ENCODE data around the gene MTERF2.
A peak's percentile ranks its signal among the peaks of the same experiment; 100 is the strongest.
"Not testable (repeated sequence)": the region's sequence is repeated elsewhere in the genome, so short reads cannot be mapped to it uniquely, and the experiment has no call there.

The MTERF2 gene, protein sequence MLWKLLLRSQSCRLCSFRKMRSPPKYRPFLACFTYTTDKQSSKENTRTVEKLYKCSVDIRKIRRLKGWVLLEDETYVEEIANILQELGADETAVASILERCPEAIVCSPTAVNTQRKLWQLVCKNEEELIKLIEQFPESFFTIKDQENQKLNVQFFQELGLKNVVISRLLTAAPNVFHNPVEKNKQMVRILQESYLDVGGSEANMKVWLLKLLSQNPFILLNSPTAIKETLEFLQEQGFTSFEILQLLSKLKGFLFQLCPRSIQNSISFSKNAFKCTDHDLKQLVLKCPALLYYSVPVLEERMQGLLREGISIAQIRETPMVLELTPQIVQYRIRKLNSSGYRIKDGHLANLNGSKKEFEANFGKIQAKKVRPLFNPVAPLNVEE

GRCh38 chr12:106986625-106987389, at the start of gene MTERF2:
TSS of gene MTERF2 (minus strand) at chr12:106987146. CDS start at chr12:106978714, 8,432 bp downstream.
- DNase-seq, result peak; percentile 98

GRCh38 chr12:107035733-107036132, 48.8 kb upstream of the MTERF2 start:
- DNase-seq, result no peak

GRCh38 chr12:107033758-107034739, 47.1 kb upstream of the MTERF2 start:
- DNase-seq, result no peak

GRCh38 chr12:107032266-107032665, 45.3 kb upstream of the MTERF2 start:
- no peak for DNase-seq

DNA sequence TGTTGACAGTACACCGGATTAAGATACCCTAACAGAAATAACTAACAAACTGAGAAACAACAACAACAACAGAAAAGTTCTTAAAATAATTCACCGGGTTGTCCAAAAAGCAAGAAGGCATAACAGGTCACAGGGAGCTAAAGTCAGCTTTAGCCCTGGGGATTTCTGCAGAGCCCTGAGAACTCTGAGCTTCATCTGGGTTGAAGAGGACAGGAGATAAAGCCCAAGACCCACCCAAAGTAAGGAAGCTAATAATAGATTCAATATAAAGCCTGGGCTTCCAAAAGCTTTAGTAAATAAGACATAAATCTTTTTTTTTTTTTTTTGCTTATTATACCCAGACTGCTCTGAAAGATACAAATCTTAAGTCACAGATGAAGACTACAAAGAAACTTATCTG, 44.1 kb upstream of the MTERF2 start:
- DNase-seq, result no peak

DNA sequence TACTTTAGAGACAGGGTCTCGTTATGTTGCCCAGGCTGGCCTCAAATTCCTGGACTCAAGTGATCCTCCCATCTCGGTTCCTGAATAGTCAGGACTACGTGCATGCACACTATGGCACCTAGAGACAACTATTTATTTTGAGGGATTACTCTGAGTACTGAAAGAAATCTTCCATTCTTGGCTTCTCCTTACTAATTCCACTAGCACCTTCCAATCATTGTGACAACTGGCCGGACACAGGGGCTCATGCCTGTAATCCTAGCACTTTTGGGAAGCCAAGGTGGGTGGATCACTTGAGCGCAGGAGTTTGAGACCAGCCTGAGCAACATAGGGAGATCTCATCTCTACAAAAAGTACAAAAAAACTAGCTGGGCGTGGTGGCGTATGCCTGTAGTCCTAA, 42.1 kb upstream of the MTERF2 start:
- DNase-seq, result peak; percentile 43

DNA sequence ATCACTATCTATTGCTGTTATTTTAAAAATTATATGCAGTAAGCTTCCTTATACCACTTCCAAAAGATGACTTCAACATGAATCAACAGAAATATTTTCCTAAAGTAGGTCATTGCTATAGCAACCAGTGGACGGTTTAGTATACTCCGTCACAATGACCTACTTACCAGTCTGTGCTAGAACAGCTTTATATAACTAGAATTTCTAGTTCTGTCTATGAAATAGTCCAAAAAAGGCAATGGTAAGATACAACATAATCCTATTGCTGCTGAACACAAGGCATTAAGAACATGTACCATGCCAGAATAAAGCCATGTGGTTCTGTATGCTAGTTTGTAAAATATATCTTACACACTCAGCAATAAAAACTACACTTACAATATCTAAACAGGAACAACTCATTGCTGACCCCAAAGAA, 40.7 kb upstream of the MTERF2 start:
- no peak for DNase-seq

DNA sequence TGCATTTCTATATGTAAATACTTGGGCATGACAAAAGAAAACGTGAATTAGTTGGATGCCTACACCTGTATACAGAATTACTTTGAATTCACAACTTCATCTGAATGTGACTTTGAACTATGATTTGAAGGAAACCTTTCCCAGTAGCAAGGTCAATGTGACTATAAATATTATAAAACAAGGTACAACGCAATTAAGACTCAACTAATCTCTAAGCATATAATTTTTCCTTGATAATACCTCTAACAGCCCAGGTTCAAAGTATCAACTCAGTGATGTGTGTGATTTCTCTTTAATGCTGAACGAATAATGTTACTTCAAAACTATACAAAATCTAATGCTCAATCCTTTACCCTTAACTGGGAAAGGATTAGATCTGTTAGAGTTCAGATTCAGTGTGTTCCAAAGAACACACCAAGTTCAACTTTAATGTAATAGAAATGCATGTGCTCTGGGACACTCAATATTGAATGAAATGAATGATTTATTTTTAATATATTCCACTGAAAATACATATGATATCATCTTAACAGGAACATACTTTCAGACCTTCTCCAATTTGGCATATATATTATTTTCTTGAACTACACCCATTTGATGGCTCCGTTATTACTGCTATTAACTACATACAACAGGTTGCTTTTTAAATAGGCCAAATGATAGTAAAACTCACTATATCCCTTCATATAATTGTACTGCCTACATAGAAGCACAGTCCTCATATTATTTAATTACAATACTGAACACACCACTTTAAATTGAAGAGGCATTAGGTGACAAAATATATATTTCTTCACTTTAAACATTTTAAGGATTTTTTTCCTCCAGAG, 40.1 kb upstream of the MTERF2 start:
- DNase-seq, result no peak

DNA sequence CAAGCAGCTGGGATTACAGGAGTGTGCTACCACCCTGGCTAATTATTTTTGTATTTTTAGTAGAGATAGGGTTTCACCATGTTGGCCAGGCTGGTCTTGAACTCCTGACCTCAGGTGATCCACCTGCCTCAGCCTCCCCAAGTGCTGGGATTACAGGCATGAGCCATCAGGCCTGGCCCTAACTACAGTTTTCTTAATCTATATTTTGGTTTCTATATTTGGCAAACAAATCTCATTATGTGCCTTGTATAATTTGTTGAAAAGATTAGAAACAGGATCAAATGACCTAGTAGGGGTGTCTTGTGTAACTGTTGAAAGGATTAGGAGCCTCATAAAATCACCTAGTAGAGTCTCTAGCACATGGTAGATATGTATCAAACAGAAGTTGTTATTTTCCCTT, 39.4 kb upstream of the MTERF2 start:
- not testable (repeated sequence) for DNase-seq

GRCh38 chr12:107025671-107026070, 38.7 kb upstream of the MTERF2 start:
- no peak for DNase-seq

DNA sequence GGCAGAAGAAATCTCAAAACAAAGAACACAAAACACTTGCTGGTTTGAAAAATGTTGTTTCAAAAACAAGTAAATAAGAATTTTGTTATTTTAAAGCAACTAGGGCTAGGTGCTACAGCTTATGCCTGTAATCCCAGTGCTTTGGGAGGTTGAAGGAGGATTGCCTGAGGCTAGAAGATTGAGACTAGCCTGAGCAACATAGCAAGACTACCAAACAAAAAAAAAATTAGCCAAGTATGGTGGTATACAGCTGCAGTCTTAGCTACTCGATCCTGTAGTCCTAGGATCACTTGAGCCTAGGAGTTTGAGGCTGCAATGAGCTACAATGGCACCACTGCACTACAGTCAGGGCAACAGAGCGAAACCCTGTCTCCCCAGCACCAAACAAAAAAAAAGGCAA, 32.6 kb upstream of the MTERF2 start:
- no peak for DNase-seq

- no peak for DNase-seq
Measured at GRCh38 chr12:107017042-107017441, 30.1 kb upstream of the MTERF2 start.

- no peak for DNase-seq
Measured at GRCh38 chr12:107014055-107014454, 27.1 kb upstream of the MTERF2 start.

DNA sequence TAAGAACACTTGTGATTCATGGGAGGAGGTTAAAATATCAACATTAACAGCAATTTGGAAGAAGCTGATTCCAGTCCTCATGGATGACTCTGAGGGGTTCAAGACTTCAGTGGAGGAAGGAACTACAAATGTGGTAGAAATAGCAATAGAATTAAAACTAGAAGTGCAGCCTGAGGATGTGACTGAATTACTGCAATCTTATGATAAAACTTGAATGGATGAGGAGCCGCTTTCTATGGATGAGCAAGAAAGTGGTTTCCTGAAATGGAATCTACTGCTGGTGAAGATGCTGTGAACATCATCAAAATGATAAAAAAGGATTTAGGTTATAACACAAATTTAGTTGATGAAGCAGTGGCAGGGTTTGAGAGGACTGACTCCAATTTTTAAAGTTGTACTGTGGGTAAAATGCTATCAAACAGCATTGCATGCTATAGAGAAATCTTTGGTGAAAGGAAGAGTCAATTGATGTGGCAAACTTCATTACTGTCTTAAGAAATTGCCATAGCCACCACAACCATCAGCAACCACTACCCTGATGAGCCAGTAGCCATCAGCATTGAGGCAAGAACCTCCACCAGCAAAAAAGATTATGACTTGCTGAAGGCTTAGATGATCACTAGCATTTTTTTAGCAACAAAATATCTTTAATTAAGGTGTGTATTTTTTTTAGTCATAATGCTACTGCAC, 25.9 kb upstream of the MTERF2 start:
- no peak for DNase-seq

DNA sequence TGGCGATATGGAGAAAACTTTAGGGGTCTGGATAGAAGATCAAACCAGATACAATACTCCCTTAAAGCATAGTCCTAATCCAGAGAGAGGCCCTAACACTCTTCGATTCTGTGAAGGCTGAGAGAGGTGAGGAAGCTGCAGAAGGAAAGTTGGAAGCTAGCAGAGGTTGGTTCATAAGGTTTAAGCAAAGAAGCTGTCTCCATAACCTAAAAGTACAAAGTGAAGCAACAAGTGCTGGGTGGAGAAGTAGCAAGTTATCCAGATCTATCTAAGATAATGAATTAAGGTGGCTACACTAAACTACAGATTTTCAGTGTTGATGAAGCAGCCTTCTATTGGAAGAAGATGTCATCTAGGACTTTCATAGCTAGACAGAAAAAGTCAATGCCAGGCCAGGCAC, 24.6 kb upstream of the MTERF2 start:
- no peak for DNase-seq

DNA sequence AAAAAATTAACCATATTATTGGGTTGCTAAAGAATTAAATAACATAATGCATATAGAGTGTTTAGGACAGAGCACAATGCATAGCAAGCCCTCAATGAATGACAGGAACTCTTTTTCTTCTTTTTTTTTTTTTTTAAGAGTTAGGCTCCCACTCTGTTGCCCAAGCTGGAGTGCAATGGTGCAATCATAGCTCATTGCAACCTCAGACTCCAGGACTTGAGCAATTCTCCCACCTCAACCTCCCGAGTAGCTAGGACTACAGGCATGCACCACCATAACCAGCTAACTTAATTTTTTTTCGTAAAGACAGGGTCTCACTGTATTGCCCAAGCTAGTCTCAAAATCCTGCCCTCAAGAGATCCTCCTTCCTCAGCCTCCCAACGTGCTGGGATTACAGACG, 20.5 kb upstream of the MTERF2 start:
- DNase-seq, result no peak

DNA sequence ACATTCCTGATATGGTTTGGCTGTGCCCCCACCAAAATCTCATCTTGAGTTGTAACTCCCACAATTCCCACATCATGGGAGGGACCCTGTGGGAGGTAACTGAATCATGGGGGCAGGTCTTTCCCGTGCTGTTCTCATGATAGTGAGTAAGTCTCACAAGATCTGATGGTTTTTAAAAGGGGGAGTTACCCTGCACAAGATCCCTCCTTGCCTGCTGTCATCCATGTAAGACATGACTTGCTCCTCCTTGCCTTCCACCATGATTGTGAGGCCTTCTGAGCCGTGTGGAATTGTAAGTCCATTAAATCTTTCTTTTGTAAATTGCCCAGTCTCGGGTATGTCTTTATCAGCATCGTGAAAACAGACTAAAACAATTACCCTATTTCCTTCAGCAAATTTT, 15.7 kb upstream of the MTERF2 start:
- not testable (repeated sequence) for DNase-seq

GRCh38 chr12:106999446-106999845, 12.5 kb upstream of the MTERF2 start:
- no peak for DNase-seq

DNA sequence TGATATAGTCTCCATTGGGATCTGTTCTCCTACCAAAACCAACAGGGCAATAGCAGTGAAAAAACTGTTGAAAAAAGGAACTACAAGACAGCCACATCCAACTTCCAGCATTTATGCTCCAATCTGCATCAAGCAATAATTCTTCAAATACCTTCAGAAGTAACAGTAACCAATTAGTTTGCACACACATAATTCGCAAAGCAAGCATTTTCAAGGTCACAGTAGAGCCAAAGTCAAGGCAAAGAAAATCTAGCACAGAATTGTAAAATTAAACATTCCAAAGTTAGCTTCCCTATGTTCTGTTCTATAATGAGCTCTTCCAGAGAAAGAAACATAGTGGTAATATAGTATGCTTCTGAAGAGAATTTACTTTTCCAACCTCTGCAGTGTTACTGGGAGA, 11.0 kb upstream of the MTERF2 start:
- DNase-seq, result no peak

DNA sequence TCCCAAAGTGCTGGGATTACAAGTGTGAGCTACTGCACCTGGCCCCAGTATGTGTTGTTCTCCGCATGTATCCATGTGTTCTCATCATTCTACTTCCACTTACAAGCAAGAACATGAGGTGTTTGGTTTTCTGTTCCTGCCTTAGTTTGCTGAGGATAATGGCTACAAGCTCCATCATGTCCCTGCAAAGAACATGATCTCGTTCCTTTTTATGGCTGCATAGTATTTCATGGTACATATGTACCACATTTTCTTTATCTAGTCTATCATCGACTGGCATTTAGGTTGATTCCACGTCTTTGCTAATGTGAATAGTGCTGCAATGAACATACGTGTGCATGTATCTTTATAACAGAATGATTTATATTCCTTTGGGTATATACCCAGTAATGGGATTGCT, 9.2 kb upstream of the MTERF2 start:
- DNase-seq, result not testable (repeated sequence)

DNA sequence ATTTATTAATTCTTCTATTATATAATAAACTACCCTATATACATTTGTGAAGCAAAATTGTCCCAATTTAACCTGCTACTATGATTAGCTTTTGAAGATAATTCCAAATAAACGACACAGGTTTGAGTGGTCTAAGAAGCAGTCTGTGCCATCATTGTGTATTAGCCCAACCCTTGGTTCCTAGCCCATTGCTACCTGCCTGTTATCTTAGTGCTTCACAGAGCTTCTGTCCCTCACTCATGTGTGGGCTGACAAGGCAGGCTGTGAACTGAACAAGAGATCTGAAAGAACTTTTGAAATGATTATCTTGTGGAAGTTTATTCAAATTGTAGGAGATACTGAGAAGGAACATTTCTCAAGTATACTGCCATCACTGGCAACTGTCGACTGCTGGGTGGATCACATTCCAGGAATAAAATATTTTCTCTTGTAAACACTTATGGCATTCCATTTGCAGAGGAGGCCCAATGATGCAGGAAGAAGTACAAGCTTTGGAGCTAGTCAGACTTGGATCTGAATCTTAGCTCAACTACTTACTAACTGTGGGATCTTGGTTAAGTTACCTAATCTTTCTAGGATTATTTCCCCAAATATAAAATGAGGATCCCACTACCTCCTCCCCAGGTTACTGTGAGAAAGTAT, 7.8 kb upstream of the MTERF2 start:
- DNase-seq, result no peak

All from femur (tissue), 1 donor.